HFF-Myc (cell line): Measurements from ENCODE around the gene ANGPTL8.

Source experiments
- DNase-seq: peaks from one replicate; pipeline ENCODE4 v3.0.0-alpha.2; 2011; ENCODE audit warnings: low read depth; ENCODE audit errors: extremely low read depth
- H3K4me3 ChIP-seq: replicated peaks from 2 replicates; pipeline ENCODE4 v1.5.1; 2011; ENCODE audit warnings: low read depth, mild to moderate bottlenecking, control low read depth, low read length
- CTCF ChIP-seq: IDR thresholded peaks from 2 replicates; pipeline ENCODE4 v1.5.1; 2012; ENCODE audit warnings: mild to moderate bottlenecking, low read depth, low read length, control low read depth; ENCODE audit errors: missing control alignments

Gene ANGPTL8

GRCh38 chr19:11261431-11261970 lies 22.1 kb downstream of the ANGPTL8 start:
- H3K4me3 ChIP-seq, result peak overlapping the region; percentile 64
- no peak for DNase-seq
- TF ChIP-seq CTCF, result no peak

- DNase-seq, result no peak
- TF ChIP-seq CTCF, result peak; percentile 25
- H3K4me3 ChIP-seq, result peak within 1 kb of the TSS; percentile 64
These were observed 22.8 kb downstream of the ANGPTL8 start, which contains the start of gene DOCK6 for GRCh38 chr19:11261971-11262839. Gene DOCK6, minus strand, starts transcription at chr19:11262524. Its CDS starts 84 bp downstream, at chr19:11262440.

DNA sequence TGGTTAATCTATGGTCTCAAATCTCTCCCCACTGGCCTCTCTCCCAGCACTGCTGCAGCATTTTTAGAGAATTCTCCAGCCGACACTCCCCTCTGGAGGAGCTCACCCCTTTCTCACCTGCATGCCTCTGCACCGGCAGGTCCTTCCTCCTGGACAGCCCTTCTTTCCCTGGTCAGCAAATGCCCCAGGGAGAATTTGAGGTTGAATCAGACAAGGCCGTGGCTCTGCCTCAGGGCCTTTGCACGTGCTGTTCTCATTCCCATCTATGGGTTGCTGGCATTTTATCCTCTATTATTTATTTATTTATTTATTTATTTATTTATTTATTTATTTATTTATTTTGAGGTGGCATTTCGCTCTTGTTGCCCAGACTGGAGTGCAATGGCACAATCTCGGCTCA lies 24.3 kb downstream of the ANGPTL8 start:
- DNase-seq, result no peak
- H3K4me3 ChIP-seq, result no peak overlapping the region
- no peak for TF ChIP-seq CTCF

GRCh38 chr19:11264452-11265176 lies 25.2 kb downstream of the ANGPTL8 start:
- H3K4me3 ChIP-seq, result no peak overlapping the region
- no peak for DNase-seq
- TF ChIP-seq CTCF, result no peak

DNA sequence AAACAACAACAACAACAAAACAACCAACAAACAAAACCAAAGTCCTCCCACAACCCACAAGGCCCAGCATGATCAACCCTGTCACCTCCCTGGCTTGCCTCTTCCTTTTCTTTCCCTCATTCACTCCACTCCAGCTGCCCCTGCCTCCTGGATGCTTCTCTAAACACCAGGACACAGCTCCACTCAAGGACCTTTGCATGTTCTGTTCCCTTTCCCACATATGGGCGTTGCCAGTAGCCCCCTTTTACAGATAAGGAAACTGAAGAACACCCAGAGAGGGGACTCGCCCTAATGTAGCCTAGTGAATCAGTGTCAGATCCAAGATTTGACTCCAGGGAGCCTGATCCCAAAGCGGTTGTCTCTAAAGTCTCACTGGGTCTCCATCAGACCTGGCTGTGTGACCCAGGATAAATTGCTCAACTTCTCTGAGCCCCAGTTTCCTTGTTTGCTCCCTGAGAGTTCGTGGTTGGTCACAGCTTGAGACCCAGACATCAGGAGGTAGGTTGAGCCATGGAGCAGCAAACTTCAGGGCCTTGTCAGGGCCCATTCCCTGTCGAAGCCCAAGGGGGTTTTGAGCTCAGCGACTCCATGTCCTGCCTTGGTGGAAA lies 25.9 kb downstream of the ANGPTL8 start:
- no peak for DNase-seq
- no peak overlapping the region for H3K4me3 ChIP-seq
- no peak for TF ChIP-seq CTCF

GRCh38 chr19:11265785-11266236 lies 26.4 kb downstream of the ANGPTL8 start:
- H3K4me3 ChIP-seq, result no peak overlapping the region
- no peak for DNase-seq
- no peak for TF ChIP-seq CTCF
